Fibroblast of villous mesenchyme (primary cell): ENCODE measurements around the gene OR51D1. TPM values are rescaled to one million over a fixed set of nuclear protein-coding genes. Genes with fewer than 3 reads are reported as not detected.

ENCODE experiments used
- DNase-seq: peaks from one replicate; pipeline ENCODE4 v3.0.0-alpha.2; 2010; ENCODE audit warnings: low read depth
- H3K4me3 ChIP-seq: 2 replicates; pipeline ENCODE4 v1.5.1; 2011; ENCODE audit warnings: low read depth, mild to moderate bottlenecking, low read length
- CTCF ChIP-seq: IDR thresholded peaks from 2 replicates; pipeline ENCODE4 v1.5.1; 2012; ENCODE audit warnings: low read depth, mild to moderate bottlenecking, low read length; ENCODE audit not compliant: insufficient read depth
- total RNA-seq: library from RNA; depleted of rRNA; stranded (reverse); fragments of >200 nt; gene quantifications from 2 replicates; pipeline ENCODE4 v1.2.3, GENCODE V29; 2012

Gene OR51D1
- total RNA-seq, 1 donor: not detected

GRCh38 chr11:4644233-4644632 lies 7.0 kb downstream of the OR51D1 start:
- no peak for DNase-seq
- no peak overlapping the region for H3K4me3 ChIP-seq
- no peak for TF ChIP-seq CTCF

GRCh38 chr11:4645974-4646373 lies 8.7 kb downstream of the OR51D1 start:
- TF ChIP-seq CTCF: no peak
- DNase-seq: no peak
- no peak overlapping the region for H3K4me3 ChIP-seq

GRCh38 chr11:4647766-4648165 lies 10.5 kb downstream of the OR51D1 start:
- no peak for TF ChIP-seq CTCF
- DNase-seq: peak; percentile 3
- no peak overlapping the region for H3K4me3 ChIP-seq

- TF ChIP-seq CTCF: no peak
- H3K4me3 ChIP-seq: no peak overlapping the region
- no peak for DNase-seq
Observed at GRCh38 chr11:4654635-4655369, 17.5 kb downstream of the OR51D1 start.

GRCh38 chr11:4658629-4659445 lies 21.6 kb downstream of the OR51D1 start:
- TF ChIP-seq CTCF: no peak
- H3K4me3 ChIP-seq: no peak overlapping the region
- peak; percentile 11 for DNase-seq

- no peak overlapping the region for H3K4me3 ChIP-seq
- no peak for TF ChIP-seq CTCF
- DNase-seq: no peak
Observed at GRCh38 chr11:4662876-4663275, 25.6 kb downstream of the OR51D1 start.

- TF ChIP-seq CTCF: no peak
- H3K4me3 ChIP-seq: no peak overlapping the region
- DNase-seq: no peak
Observed at GRCh38 chr11:4664183-4664582, 26.9 kb downstream of the OR51D1 start.
